HepG2 (cell line): ENCODE data around the gene TAPBP. TPM values are rescaled to one million over a fixed set of nuclear protein-coding genes. Genes with fewer than 3 reads are reported as not detected.

Experiments used
- FOSL2 ChIP-seq: sonication (generic); formaldehyde crosslinking; IDR thresholded peaks from 2 replicates; pipeline ENCODE4 v1.4.0; 2020; ENCODE audit warnings: missing genetic modification reagents
- HNRNPH1 ChIP-seq: fragments of 200-400 bp; formaldehyde crosslinking; optimal IDR thresholded peaks from 2 replicates; pipeline ENCODE3; 2017; ENCODE audit warnings: mild to moderate bottlenecking, low read depth, low read length
- HNRNPUL1 ChIP-seq: fragments of 200-400 bp; formaldehyde crosslinking; IDR thresholded peaks from 2 replicates; pipeline ENCODE4 v1.6.1; 2017; ENCODE audit warnings: low read depth, mild to moderate bottlenecking, low read length, moderate library complexity
- KDM5B ChIP-seq: sonication (generic); formaldehyde crosslinking; IDR thresholded peaks from 2 replicates; pipeline ENCODE4 v1.4.0; 2020; ENCODE audit warnings: missing genetic modification reagents, mild to moderate bottlenecking, borderline replicate concordance
- KLF11 ChIP-seq: IDR thresholded peaks from 2 replicates; pipeline ENCODE4 v1.6.1; 2016; ENCODE audit warnings: missing compliant biosample characterization
- MED1 ChIP-seq: sonication (generic); formaldehyde crosslinking; IDR thresholded peaks from 2 replicates; pipeline ENCODE4 v1.4.0; 2020; ENCODE audit warnings: missing genetic modification reagents
- NCOR1 ChIP-seq: fragments of 200-600 bp; sonication (generic); IDR thresholded peaks from 2 replicates; pipeline ENCODE4 v1.7.0; 2017; ENCODE audit warnings: antibody characterized with exemption, low read length, borderline replicate concordance
- NONO ChIP-seq, 2 experiments: fragments of 450-650 bp in 1 of 2; sonication (generic) in 1 of 2; formaldehyde crosslinking in 1 of 2; IDR thresholded peaks in 1 of 2; conservative IDR thresholded peaks in 1 of 2; 2 replicates each; pipeline versions ENCODE4 v1.6.1 to v1.8.0; 2017 to 2022; ENCODE audit warnings: mild to moderate bottlenecking in 1 of 2, missing genetic modification reagents in 1 of 2, moderate library complexity in 1 of 2
- NR1H2 ChIP-seq: sonication (generic); formaldehyde crosslinking; IDR thresholded peaks from 2 replicates; pipeline ENCODE4 v1.8.1; 2022; ENCODE audit warnings: low read depth, missing genetic modification reagents, borderline replicate concordance
- NR2F6 ChIP-seq, 2 experiments: IDR thresholded peaks; 2 replicates each; pipeline ENCODE4 v1.6.1; 2016; ENCODE audit warnings: antibody characterized with exemption in 1 of 2, mild to moderate bottlenecking in 1 of 2
- PRDM15 ChIP-seq: sonication (generic); formaldehyde crosslinking; IDR thresholded peaks from 2 replicates; pipeline ENCODE4 v1.4.0; 2020; ENCODE audit warnings: missing genetic modification reagents
- RARA ChIP-seq: IDR thresholded peaks from 2 replicates; pipeline ENCODE4 v1.6.1; 2016; ENCODE audit warnings: missing genetic modification reagents, missing compliant biosample characterization
- REPIN1 ChIP-seq: sonication (generic); formaldehyde crosslinking; IDR thresholded peaks from 2 replicates; pipeline ENCODE4 v1.8.0; 2022; ENCODE audit warnings: missing genetic modification reagents, low read depth, mild to moderate bottlenecking, borderline replicate concordance
- RXRB ChIP-seq: IDR thresholded peaks from 2 replicates; pipeline ENCODE4 v1.6.1; 2016; ENCODE audit warnings: borderline replicate concordance, missing genetic modification reagents, missing compliant biosample characterization
- SAP130 ChIP-seq: IDR thresholded peaks from 2 replicates; pipeline ENCODE4 v1.6.1; 2016; ENCODE audit warnings: low read depth
- SRY ChIP-seq: sonication (generic); formaldehyde crosslinking; IDR thresholded peaks from 2 replicates; pipeline ENCODE4 v1.8.0; 2022; ENCODE audit warnings: mild to moderate bottlenecking, missing genetic modification reagents
- ZBTB14 ChIP-seq: sonication (generic); formaldehyde crosslinking; IDR thresholded peaks from 2 replicates; pipeline ENCODE4 v1.4.0; 2020; ENCODE audit warnings: missing genetic modification reagents
- ZBTB34 ChIP-seq: sonication (generic); formaldehyde crosslinking; IDR thresholded peaks from 2 replicates; pipeline ENCODE4 v1.8.0; 2022; ENCODE audit warnings: mild to moderate bottlenecking, missing genetic modification reagents
- ZKSCAN5 ChIP-seq: sonication (generic); formaldehyde crosslinking; IDR thresholded peaks from 2 replicates; pipeline ENCODE4 v1.5.1; 2020; ENCODE audit warnings: mild to moderate bottlenecking, missing genetic modification reagents
- ZMYM4 ChIP-seq: sonication (generic); formaldehyde crosslinking; IDR thresholded peaks from 2 replicates; pipeline ENCODE4 v1.8.1; 2023; ENCODE audit warnings: mild to moderate bottlenecking, missing genetic modification reagents
- ZNF124 ChIP-seq: sonication (generic); formaldehyde crosslinking; IDR thresholded peaks from 2 replicates; pipeline ENCODE4 v1.4.0; 2020; ENCODE audit warnings: missing genetic modification reagents
- ZNF337 ChIP-seq: sonication (generic); formaldehyde crosslinking; IDR thresholded peaks from 2 replicates; pipeline ENCODE4 v1.5.1; 2020; ENCODE audit warnings: missing genetic modification reagents, low read depth, mild to moderate bottlenecking, borderline replicate concordance
- ZNF569 ChIP-seq: sonication (generic); formaldehyde crosslinking; IDR thresholded peaks from 2 replicates; pipeline ENCODE4 v1.5.0; 2020; ENCODE audit warnings: mild to moderate bottlenecking, missing genetic modification reagents, moderate library complexity, borderline replicate concordance
- ZNF644 ChIP-seq: IDR thresholded peaks from 2 replicates; pipeline ENCODE4 v1.6.1; 2016; ENCODE audit warnings: low read depth
- ZNF841 ChIP-seq: sonication (generic); formaldehyde crosslinking; IDR thresholded peaks from 2 replicates; pipeline ENCODE4 v1.8.1; 2023; ENCODE audit warnings: missing genetic modification reagents, borderline replicate concordance
- polyA plus RNA-seq, 8 experiments: library from polyadenylated mRNA; depleted of rRNA in 3 of 8; stranded (reverse) in 7 of 8; unstranded in 1 of 8; fragments of >200 nt; fragmentation: Illumina TruSeq in 4 of 8; extraction: Trizol in 4 of 8; gene quantifications; 2 replicates each; pipeline versions ENCODE4 v1.2.1 to v1.2.3, GENCODE V29; 2011 to 2016; ENCODE audit warnings: low read depth in 4 of 8, missing spikeins in 1 of 8, mixed read lengths in 1 of 8; ENCODE audit not compliant: insufficient read depth in 1 of 8
- total RNA-seq, 5 experiments: library from RNA; depleted of rRNA; stranded (reverse); fragments of >200 nt; fragmentation: Illumina TruSeq; extraction: Trizol; gene quantifications; 2 replicates each; pipeline ENCODE4 v1.2.3, GENCODE V29; 2016; ENCODE audit warnings: low read depth in 1 of 5

Gene TAPBP
- total and polyA plus RNA-seq, 2 of the 13 experiments (the other 11 are each of a cell fraction or from before 2014, with no cell fraction given), result 27.4 to 32.3 TPM

GRCh38 chr6:33279971-33280511, 33.8 kb downstream of the TAPBP start (continued):
- TF ChIP-seq ZBTB34, result no peak
- TF ChIP-seq SRY (CRISPR knock-in tag), result no peak
- peak; percentile 76 for TF ChIP-seq SAP130 (CRISPR knock-in tag)
- no peak for TF ChIP-seq ZKSCAN5
- TF ChIP-seq REPIN1 (CRISPR knock-in tag), result peak; percentile 68; the same call in 1 of the 2 replicates
- TF ChIP-seq ZNF841 (CRISPR knock-in tag), result no peak
- peak; percentile 61 for TF ChIP-seq NR2F6 (IDR thresholded peaks at IDR 0.05)
- peak; percentile 28; the same call in 1 of the 2 replicates for TF ChIP-seq NR2F6 (CRISPR knock-in tag; IDR thresholded peaks at IDR 0.05)
- TF ChIP-seq ZNF337 (CRISPR knock-in tag), result no peak
- TF ChIP-seq HNRNPH1, result no peak
- no peak for TF ChIP-seq ZNF644 (CRISPR knock-in tag)
- TF ChIP-seq ZNF124 (CRISPR knock-in tag), result 0 out of 2 replicates have a peak, but pooled peaks have one; percentile 41
- TF ChIP-seq ZMYM4 (CRISPR knock-in tag), result peak; percentile 67
- no peak for TF ChIP-seq NR1H2 (CRISPR knock-in tag)
- no peak for TF ChIP-seq KLF11 (CRISPR knock-in tag)
- TF ChIP-seq KDM5B (CRISPR knock-in tag), result 0 out of 2 replicates have a peak, but pooled peaks have one; percentile 16
- no peak for TF ChIP-seq ZBTB14
- TF ChIP-seq NCOR1, result no peak
- TF ChIP-seq RARA (CRISPR knock-in tag), result no peak
- TF ChIP-seq HNRNPUL1, result no peak
- TF ChIP-seq MED1, result no peak; the same call in 1 of the 2 replicates
- TF ChIP-seq ZNF569 (CRISPR knock-in tag), result no peak
- TF ChIP-seq FOSL2 (CRISPR knock-in tag), result peak; percentile 26; the same call in 1 of the 2 replicates
- peak; percentile 26; the same call in 1 of the 2 replicates for TF ChIP-seq RXRB
- no peak for TF ChIP-seq NONO (IDR thresholded peaks at IDR 0.05)
- 0 out of 2 replicates have a peak, but pooled peaks have one; percentile 40 for TF ChIP-seq NONO (CRISPR knock-in tag; conservative IDR thresholded peaks at IDR 0.05)
- peak; percentile 41; the same call in 1 of the 2 replicates for TF ChIP-seq PRDM15 (CRISPR knock-in tag)
